Hematopoietic multipotent progenitor cell treated with erythropoietin and hydrocortisone succinate and interleukin-3 and kit ligand, for 8 days (in vitro differentiated cells): ENCODE results near the gene SLC12A2.

Experiments
- DNase-seq: peaks from one replicate; pipeline ENCODE4 v3.0.0-alpha.2; 2015

The SLC12A2 gene

DNA sequence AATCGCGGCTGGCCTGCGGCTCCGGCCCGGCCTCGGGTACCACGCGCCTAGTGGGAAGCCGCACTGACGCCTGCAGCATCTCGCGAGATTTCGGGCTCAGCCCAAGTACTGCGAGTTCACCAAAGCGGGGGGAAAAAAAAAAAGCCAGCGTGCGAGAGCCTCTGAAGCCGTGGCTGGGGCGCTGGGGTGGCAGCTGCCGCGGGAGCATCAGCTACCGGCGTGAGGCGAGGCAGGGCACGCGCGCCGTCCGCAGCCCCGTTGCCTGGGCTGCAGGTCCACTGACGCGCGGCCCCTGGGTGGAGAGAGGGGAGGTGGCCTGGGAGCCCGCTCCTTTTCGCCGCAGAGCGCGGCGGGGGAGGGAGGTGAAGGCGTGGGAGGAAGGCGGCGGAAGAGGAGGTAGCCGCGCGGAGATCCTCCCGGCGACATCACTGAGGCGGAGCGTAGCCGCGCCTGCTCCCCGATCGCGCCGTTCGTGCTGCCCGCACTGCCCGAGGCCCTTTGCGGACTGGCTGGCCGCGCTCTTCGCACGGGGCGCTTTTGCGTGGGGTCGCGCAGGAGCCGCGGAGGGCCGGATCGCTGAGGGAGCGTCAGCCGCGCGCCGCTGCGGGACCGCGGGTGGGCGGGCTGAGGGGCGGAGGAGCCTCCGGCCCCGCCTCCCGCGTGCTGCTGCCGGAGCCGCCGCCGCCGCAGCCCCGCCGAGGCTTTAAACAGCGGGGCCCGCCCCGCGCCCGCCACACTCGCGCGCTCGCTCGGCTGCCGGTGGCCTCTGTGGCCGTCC lies at the start of gene SLC12A2:
TSS of gene SLC12A2 (plus strand) at position 734 of the 778 bp plus-strand sequence. CDS start 189 bp downstream, outside the sequence.
- DNase-seq = peak; percentile 89

DNA sequence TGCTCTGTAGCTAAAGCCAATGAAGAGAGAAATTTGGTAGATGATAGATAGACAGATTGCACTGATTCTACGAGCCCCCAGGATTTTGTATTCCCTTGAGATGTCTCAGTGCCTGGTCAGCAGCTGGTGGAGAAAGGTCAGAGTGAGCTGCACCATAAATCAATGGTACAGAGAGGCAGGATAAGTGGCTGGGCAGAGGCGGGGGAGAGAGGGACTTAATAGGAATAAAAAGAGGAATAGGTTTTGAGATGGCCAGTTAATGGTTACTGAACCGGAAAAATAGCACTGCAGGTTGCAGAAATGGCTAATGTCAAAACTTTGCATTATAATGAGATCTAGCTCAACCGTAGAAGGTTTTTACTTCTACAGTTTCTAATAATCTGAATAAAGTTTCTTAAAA lies 47.9 kb upstream of the SLC12A2 start:
- no peak for DNase-seq

DNA sequence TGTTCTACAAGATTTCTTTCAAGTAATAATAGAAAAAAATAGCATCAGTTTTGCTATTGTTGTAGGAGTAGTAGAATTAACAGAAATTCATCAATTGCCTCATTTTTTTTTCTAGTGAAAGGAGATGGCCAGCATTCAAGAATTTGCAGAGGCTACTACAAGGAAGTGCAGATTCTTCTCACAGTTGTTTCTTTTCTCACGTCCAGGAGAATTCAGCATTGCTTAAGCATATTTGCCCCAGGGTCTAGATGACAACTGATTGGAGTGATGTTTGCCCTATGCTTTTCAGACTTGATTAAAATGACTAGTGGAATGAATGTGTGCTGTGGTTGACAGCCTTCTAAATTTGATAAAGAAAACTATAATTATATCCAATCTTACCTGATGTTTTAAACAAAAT lies 46.6 kb upstream of the SLC12A2 start:
- no peak for DNase-seq

DNA sequence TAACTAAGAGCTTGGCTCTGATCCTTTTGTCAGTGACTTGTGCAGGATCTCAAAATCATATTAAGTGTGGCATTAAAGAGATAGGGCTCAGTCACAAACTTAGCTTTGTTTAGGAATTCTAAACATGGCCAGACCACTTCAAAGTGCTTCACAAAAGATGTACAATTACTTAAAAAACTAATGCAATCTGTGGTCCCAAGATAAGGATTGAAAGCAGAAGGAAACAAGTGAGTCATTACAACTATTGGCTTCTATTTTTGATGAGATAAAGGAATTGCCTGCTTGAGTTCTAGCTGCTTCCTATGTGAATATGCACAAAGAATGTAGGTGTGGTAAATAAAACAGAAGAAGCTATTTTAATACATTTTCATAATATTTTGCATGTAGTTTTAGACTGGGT lies 44.9 kb upstream of the SLC12A2 start:
- DNase-seq = peak; percentile 85

DNA sequence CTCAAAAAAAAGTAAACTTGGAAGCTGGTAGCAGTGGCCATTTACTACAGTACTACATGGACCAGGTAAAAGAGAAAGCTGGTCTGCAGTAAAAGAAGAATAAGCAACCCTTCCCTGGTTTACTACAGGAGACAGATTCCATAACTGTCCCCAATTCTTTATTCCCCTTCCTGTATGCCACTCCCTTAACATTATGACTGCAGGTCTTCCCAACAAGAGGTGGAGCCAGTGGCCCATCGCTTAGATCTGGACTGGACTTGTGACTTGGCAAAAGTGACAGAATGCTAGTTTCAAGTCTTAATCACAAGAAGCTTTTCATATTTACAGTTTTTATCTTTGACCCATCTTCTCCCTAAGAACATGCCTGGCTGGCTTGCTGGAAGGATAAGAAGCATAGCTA lies 42.6 kb upstream of the SLC12A2 start:
- DNase-seq = no peak

DNA sequence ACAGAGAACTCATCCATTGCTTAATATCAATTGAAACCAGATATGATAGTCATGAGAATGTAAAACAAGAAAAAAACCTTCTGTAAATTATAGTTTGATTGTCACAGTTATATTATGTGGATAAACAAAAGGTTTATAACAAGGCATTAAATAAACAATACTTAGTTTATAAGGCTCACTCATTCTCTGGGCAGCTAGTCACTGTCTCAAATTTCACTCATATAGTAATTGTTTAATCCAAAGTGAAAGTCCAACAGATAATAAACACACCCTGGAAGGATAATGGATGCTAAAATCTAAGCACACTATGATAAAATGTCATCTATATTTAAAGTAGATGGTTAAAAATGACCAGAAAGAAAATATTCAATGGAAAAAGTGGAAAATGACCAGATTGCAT lies 30.8 kb upstream of the SLC12A2 start:
- DNase-seq = no peak

DNA sequence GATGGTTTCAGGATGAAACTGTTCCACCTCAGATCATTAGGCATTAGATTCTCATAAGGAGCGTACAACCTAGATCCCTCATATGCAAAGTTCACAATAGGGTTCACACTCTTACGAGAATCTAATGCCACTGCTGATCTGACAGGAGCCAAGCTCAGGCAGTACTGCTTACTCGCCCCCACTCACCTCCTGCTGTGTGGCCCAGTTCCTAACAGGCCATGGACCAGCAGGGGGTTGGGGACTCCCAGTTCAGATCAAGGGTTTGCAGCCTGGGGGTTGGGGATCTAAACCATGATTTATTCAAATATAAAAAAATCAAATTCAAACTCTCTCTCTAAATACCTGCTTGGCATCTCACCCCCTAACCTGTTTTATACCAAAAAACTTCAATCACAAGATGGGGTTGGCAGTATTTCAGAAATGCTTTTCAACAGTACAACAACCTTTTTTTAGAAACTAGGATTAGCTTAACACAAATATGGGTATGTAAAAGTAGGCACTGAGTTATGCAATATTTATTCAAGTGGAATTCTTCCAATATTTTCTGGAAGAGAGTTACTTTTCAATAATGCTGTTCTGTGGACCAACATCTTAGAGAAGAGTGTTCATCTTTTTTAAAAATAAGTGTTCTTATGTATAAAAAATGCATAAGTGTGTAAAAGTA lies 30.1 kb upstream of the SLC12A2 start:
- DNase-seq = no peak

DNA sequence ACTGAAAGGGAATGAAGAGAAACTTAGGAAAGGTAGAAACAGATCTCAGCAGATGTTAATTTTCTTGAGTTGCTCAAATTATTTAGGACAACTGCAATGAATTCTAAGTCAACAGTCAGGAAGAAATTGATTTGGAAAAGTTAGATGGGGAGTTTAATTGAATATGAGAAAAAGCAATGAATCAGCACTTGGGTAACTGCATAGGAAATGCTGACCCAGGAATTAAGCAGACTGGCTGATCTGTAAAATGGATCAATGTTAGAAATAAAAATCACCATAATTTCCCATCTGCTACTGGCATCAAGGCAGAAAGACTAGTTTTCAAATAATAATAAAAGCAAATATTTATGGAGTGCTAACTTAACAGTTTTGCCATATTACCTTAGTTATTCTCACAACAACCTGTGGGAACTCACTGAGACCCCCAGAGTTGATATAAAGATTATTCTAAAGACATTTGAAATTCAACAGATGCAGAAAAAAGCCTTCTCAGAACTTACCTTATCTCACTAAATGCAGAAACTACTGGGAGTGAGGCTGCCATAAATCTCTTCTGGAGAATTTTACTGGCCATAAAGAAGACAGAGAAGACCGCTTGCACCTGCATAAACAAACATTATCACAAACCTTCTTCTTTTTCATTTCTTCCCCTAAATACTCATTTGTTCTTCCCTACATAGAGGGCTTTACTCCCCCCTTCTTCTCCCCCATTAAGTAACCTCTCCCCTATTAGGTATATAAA lies 22.8 kb upstream of the SLC12A2 start:
- DNase-seq = no peak

DNA sequence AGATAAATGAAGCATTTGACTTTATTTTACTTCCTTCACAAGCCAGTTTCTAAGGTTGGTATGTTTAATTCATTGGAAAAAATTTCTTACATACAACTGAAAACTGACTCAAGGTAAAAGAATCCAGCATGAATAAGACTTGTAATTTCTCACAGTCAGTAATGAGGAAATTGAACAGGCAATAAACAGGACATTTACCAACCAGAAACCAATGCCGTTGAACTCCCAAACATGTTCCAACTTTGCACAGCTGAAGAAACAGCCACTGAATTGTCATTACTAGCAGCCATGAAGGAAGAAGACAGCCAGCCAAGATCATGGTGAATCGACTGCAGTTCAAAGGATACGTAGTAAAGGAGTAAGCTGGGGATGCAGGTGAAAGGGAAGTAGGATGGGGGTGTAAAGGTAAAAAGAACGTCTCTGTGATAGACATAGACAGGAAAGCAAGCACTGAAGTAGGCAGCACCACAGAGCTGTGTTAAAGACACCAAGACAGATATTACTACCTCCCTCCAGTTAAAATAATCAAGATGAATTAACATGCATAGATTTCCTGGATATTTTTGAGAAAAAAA lies 21.3 kb upstream of the SLC12A2 start:
- DNase-seq = no peak

DNA sequence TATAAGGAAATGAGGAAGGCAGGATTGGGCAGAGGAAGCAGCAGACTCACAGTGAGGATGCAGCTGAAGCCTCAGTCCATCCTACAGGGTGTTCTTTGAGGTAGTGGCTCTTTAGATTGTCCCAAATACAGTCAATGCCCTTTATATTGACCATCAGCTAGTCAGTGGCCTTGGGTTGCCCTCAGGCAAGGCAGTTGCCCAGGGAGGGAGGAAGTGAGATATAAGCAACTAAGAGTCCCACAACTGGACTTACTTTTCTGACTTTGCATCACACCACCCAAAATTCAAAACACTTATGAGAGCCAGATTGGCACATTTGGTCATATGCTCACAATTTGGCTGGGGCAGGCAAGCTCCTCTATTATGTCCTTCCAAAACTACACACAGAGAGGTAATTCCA lies 9.4 kb upstream of the SLC12A2 start:
- DNase-seq = no peak

DNA sequence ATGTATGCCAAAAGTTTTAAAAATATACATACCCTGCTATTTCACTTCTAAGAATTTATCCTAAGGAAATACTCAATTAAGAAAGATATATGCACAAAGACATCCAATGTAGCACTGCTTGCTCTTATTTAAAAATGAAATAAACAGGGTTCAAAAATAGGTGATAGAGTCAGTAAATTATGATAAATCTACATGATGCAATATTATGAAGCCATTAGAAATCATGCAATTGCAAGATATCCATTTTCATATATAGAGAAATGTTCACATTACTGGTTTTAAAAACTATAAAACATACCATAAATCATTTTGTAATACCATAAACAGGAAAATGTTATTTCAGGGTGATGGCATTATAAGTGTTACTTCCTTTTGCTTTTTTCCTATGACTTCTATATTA lies 8.6 kb upstream of the SLC12A2 start:
- no peak for DNase-seq

DNA sequence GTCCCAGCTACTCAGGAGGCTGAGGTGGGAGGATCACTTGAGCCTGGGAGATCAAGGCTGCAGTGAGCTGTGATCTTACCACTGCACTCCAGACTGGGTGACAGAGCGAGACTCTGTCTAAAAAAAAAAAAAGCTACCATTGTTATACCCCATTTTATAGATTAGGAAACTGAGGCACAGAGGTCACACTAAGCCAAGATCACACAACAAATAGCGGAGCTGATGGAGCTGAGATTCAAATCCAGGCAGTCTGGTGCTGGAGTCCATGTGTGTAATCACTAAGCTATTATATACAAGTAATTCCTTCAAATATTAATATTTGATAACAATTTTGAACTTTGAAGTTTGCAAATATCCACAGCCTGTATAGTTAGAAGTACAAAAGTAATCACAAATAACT lies 6.0 kb upstream of the SLC12A2 start:
- no peak for DNase-seq

DNA sequence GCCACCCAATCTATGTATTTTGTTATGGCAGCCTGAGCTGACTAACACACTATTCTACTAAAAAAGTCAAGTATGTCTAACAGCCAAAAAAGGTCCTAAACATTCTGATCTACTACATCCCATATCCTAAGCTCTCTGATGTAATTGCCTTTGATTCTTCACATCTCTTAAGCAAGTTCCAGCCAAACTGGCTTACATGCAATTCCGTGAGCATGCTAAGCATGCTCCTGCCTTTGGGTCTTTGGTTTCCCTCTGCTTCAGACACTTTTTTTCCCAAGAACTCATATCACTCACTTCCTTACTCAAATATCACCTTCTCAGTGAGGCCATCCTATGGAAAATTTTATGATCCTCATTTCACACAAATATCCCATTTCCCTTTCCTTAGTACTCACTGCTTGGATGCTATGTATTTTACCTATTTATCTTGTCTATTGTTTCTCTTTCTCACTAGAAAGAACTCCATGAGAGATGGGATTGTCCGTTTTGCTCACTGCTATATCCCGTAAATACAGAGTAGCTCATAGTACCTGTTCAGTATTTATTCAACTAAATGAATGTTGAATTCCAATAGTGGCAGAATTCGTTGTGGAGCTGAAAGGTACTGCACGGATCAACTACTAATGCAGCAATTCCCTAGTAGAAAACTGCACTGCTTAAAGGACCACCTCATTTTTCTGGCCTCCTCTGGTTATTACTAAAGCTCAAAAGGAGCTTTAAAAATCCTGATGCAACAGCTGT lies 2.3 kb upstream of the SLC12A2 start:
- DNase-seq = peak; percentile 3

DNA sequence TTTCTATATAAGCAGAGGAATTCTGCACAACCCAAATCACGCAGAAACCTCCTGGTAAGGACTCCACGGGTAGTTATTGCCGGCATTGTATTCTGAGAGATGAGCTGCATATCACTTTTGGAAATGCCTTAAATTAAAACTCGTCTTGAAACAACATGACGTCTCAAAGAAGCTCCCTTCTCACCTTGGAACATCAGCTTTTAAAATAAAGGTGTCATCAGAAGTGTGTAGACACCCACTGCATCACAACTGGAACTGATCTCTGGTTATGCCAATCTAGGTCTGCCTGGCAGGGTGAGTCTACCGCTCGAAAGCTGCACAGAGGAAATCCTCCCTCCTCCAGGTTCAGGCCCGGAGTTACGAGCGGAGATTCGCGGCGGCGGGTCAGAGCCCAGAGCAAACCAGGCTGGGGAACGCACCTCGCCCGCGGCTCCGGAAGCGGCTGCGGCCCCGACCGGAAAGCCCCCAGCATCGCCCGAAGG lies 974 bp upstream of the SLC12A2 start:
- no peak for DNase-seq

DNA sequence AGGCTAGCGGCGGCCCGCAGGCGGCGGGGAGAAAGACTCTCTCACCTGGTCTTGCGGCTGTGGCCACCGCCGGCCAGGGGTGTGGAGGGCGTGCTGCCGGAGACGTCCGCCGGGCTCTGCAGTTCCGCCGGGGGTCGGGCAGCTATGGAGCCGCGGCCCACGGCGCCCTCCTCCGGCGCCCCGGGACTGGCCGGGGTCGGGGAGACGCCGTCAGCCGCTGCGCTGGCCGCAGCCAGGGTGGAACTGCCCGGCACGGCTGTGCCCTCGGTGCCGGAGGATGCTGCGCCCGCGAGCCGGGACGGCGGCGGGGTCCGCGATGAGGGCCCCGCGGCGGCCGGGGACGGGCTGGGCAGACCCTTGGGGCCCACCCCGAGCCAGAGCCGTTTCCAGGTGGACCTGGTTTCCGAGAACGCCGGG lies 253 bp downstream of the SLC12A2 start:
- no peak for DNase-seq

DNA sequence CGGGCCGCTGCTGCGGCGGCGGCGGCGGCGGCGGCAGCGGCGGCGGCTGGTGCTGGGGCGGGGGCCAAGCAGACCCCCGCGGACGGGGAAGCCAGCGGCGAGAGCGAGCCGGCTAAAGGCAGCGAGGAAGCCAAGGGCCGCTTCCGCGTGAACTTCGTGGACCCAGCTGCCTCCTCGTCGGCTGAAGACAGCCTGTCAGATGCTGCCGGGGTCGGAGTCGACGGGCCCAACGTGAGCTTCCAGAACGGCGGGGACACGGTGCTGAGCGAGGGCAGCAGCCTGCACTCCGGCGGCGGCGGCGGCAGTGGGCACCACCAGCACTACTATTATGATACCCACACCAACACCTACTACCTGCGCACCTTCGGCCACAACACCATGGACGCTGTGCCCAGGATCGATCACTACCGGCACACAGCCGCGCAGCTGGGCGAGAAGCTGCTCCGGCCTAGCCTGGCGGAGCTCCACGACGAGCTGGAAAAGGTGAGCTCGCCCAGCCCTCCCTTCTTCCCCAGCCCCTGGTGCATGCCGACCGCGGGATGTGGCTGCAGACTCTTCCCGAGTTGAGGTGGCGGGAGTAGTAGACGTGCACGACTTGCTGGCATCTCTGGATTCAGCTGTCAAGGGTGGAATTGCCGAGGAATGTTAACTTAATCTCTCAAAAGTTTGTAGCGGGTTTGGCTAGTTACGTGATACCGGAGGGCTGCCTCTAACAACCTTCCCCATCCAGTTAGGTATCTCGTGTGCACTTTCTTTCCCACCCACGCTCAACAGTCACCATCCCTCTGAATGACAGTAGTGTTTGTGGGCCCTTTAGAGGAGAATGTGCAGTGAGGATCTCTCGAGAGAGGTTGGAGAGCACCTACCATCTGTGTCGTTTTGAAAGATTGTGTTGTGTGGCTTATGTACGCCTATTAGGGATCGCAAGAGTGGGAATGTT lies 932 bp downstream of the SLC12A2 start:
- DNase-seq = peak; percentile 2

DNA sequence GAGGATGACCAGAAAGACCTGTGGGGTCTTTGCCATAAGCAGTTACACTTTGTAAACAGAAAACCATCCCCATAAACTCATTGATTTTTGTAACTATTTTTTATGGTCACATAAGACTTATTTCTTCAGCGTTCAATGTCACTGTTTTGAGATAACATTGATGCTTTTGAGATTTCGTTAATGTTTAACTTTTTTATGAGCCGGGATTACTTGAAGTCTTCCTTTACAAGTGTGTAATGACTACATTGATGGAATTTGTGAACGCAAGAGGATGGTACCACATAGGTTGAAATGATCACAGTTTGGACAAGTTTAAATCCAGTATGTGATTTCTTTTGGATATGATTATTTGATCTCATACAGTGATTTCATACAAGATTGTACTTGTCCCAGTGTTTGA lies 1.8 kb downstream of the SLC12A2 start:
- no peak for DNase-seq

DNA sequence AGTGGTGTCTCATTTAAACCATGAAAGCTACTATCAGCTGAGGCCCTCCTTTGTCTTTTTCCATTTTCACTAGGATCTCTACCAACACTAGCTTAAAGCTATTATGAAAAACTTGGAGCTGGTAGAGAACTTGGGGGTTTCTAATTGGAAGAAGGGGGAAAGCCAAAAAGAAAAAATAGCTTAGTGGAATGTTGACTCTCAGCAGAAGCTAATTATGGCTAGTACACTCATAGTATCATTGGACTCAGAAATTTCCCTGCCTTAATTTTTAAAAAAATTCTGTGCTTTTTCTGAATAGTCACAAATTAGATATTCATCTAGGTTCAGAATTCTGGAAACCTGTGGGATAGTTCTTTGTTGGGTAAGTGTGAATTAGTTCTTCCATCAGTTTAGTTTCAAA lies 8.0 kb downstream of the SLC12A2 start:
- no peak for DNase-seq

DNA sequence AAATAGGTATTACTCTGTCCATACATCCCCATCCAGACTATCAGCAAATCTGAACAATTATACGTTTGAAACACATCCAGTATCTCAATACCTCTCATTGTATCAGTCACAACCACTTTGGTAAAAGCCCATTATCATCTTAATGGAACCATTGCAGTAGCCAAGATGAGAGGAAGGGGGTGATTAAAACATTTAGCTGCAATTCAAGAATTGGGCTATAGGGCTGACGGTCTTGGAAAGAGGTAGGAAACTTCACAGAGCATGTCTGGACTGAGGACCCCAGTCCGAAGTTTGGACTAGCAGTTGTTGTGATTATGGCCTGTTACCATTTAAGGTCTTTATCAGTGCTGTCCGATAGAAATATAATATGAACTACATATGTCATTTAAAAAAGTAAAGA lies 8.6 kb downstream of the SLC12A2 start:
- DNase-seq = no peak

DNA sequence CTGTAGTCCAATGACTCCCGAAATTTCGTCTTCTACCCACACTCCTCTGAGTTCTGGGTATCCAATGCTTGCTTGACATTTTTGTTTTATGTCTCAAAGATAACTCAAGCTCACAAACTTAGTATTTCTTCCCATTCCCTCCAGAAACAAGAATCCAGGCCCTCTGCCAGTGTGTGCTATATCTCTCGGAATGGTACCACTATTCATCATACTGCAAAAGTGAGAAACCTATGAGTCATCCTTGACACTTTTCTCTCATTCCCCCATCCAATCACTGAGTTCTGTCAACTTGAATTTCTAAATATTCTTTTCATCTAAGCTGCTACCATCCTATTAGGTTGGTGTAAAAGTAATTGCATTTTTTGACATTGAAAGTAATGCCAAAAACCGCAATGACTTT lies 9.8 kb downstream of the SLC12A2 start:
- no peak for DNase-seq

DNA sequence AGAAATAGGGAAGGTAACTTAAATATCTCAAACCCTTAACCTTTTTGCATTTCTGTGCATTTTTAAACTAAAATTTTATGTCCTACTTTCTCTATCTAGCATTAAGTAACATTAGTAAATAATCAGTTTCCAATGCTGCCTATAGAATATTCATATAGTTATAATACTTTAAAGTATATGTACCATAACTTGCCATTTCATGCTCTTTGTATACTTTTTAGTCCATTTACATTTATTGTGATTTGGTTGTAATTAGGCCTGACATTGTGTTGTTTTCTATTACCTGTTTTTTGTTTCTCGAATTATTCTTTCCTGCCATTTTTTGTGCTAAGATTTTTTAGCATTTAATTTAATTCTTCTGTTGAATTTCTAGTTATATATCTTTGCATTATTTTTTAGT lies 13.7 kb downstream of the SLC12A2 start:
- no peak for DNase-seq

DNA sequence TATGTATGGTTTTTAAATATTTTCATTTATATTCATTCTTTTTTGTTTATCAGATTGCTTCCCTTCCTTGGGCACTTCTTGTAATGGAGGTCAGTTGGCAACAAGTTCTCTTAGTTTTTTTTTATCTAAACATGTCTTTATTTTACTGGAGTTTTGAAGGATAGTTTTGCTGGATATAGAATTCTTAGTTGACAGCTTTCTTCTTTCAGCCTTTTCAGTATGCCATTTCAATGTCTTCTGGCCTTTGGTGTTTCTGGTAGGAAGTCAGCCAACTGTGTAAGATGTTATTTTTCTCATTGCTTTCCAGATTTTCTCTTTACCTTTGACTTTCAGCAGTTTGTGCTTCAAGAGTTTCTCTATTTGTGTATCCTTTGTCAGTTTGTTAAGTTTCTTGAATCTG lies 14.2 kb downstream of the SLC12A2 start:
- DNase-seq = no peak
